ENCODE measurements around the gene DEPDC5.

DNA sequence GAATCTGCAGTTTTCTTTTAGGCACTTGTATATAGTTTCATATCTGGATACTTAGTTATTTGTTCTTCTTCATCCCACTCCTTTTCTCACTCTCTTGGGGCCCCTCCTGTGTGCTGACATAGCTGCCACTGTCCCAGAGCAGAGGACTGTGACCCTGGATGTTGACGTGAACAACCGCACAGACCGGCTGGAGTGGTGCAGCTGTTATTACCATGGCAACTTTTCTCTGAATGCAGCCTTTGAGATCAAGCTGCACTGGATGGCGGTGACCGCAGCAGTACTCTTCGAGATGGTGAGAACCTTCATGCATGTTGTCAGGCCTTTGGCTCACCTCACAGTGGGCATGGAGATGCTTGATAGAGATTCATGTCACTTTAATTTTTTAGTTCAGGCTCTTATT, 139.6 kb downstream of the DEPDC5 start:
- no peak for TF ChIP-seq KDM4A (IDR thresholded peaks at IDR 0.05; ENCODE audit: low read depth, low read length, severe bottlenecking)
- no peak for TF ChIP-seq EZH2 (IDR thresholded peaks at IDR 0.05; ENCODE audit: low read depth, low read length, severe bottlenecking)
- no peak for TF ChIP-seq POLR2A (IDR thresholded peaks at IDR 0.05; ENCODE audit: control extremely low read depth in 1 of 2, low read depth in 2 of 2, low read length in 2 of 2)
- no peak for TF ChIP-seq SRF (IDR thresholded peaks at IDR 0.05; ENCODE audit: low read depth, low read length)
- no peak for TF ChIP-seq CTCF (IDR thresholded peaks at IDR 0.05; ENCODE audit: control extremely low read depth in 1 of 3, insufficient read depth in 1 of 3, low read depth in 1 of 3, low read length in 3 of 3)
- no peak for TF ChIP-seq JUND (IDR thresholded peaks at IDR 0.05; ENCODE audit: low read length)
- TF ChIP-seq SIN3A (conservative IDR thresholded peaks at IDR 0.05 in 1 of 2, IDR thresholded peaks at IDR 0.05 in 1 of 2; ENCODE audit: low read depth in 1 of 2, low read length in 2 of 2): no peak
- TF ChIP-seq RAD21 (IDR thresholded peaks at IDR 0.05 in 1 of 2, conservative IDR thresholded peaks at IDR 0.05 in 1 of 2; ENCODE audit: low read depth in 2 of 2, low read length in 2 of 2): no peak
- TF ChIP-seq GABPA (IDR thresholded peaks at IDR 0.05; ENCODE audit: borderline replicate concordance, insufficient read depth, low read length): no peak
- no peak for TF ChIP-seq CBX5 (IDR thresholded peaks at IDR 0.05; ENCODE audit: low read depth, low read length)
- no peak for TF ChIP-seq JUN (IDR thresholded peaks at IDR 0.05; ENCODE audit: low read depth, low read length)
